ENCODE results near the gene CLIC6. TPM values are rescaled to one million over a fixed set of nuclear protein-coding genes. Genes with fewer than 3 reads are reported as not detected.

The CLIC6 gene
- total RNA-seq, 4 donors from 2014 or later = 3.9 to 23.9 (median 8.0) TPM

DNA sequence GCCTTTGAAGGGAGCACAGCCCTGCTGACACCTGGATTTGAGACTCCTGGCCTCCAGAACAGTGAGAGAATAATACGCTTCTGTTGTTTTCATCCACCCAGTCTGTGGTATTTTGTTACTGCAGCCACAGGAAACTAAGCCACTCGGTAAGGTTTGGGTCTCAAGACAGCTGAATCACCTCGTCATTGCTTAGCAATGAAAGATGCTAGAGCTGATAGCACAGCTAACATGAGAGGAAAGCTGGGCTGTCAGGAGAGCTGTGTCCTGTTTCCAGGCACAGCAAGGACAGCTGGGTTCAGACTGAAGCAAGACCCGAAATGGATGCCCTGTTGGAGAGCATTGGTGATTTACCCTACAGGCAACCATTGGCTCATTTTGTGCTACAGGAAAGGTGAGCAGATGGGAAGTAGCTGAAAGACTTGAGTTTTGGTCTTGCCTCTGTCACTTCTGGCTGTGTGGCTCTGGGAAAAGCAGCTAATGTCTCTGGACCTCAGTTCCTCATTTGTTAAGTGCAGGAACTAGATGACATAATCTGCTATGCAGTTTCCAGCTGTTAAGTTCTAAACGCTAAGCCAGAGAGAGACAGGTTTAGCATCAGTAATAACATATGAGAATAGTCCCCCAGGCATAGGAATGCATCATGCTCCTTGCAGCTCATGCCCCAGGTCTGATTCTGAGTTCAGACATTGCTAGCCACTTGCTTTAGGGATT is 58.0 kb downstream of the CLIC6 start:
- TF ChIP-seq, protein P1, sequence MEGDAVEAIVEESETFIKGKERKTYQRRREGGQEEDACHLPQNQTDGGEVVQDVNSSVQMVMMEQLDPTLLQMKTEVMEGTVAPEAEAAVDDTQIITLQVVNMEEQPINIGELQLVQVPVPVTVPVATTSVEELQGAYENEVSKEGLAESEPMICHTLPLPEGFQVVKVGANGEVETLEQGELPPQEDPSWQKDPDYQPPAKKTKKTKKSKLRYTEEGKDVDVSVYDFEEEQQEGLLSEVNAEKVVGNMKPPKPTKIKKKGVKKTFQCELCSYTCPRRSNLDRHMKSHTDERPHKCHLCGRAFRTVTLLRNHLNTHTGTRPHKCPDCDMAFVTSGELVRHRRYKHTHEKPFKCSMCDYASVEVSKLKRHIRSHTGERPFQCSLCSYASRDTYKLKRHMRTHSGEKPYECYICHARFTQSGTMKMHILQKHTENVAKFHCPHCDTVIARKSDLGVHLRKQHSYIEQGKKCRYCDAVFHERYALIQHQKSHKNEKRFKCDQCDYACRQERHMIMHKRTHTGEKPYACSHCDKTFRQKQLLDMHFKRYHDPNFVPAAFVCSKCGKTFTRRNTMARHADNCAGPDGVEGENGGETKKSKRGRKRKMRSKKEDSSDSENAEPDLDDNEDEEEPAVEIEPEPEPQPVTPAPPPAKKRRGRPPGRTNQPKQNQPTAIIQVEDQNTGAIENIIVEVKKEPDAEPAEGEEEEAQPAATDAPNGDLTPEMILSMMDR (IDR thresholded peaks at IDR 0.05) = no peak
- no peak for TF ChIP-seq POLR2A (IDR thresholded peaks at IDR 0.05)

DNA sequence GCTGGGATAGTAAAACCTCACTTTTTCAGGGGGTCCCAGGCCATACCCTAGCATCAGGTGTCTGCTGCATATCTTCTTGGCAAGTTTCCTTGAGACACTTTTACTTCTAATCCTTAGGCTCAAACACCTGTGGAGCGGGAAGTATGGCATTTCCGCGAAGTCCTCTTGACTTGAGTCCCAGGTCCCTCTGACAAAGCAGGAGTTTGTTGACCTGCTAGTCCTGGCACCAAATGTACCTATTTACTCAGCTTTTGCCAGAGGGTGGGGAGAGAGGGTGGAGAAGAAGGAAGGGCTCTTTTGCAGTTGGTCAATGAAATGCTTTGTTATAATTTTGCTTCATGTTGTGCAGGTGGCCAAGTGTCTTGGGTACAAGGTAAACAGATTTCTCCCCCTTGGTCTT is 59.7 kb downstream of the CLIC6 start:
- H3K4me3 ChIP-seq (replicated peaks in 1 of 3) = no peak overlapping the region
- H3K4me1 ChIP-seq = peaks cover 3 to 18% of the 10 kb centered on the region in 2 donors
- no peak for TF ChIP-seq POLR2A (IDR thresholded peaks at IDR 0.05)
- TF ChIP-seq, protein P1 (IDR thresholded peaks at IDR 0.05) = no peak
- no peak overlapping the region for H3K27ac ChIP-seq
- no peak for DNase-seq
- 87 to 92% methylated on average over 3 of the region's 3 CpGs for WGBS, 2 donors
- no peaks in the 10 kb centered on the region for H3K9me3 ChIP-seq
- no peaks in the 10 kb centered on the region for H3K27me3 ChIP-seq
- H3K36me3 ChIP-seq = no peaks in the 10 kb centered on the region
- intact Hi-C loops (cut with DNase I) = no loop called here

More for the DNA sequence above, 58.0 kb downstream of the CLIC6 start:
- intact Hi-C loops (cut with DNase I) = no loop called here
- Histone ChIP-seq H3K27ac (no peak overlapping the region), H3K9me3 (no peaks in the 10 kb centered on the region), H3K27me3 (no peaks in the 10 kb centered on the region), H3K36me3 (no peaks in the 10 kb centered on the region), H3K4me3 (replicated peaks in 1 of 3) (no peak overlapping the region), H3K4me1 (peaks cover 7 to 30% of the 10 kb centered on the region in 2 donors)
- DNase-seq = no peak
- 64 to 73% methylated on average over 5 of the region's 5 CpGs for WGBS, 2 donors

DNA sequence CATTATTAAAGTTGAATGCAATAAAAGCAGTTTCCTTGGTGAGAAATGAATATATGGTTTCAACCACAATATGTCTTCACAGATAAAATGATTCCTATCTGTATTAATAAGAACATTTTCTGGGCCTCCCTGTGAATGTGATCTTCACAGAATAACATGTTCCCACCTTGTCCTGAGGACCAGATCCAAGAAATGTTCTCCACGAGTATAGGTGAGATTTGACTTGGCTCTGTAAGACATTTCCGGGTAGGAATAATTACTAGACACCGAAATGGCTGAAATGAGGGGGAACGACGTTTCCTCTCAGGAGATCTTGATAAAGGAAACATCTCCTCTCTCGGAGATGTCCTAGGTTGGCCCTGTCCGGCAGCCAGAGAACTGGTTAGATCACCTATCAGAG is 61.4 kb downstream of the CLIC6 start:
- H3K9me3 ChIP-seq = no peaks in the 10 kb centered on the region
- WGBS, 2 donors = 89 to 94% methylated on average over 7 of the region's 7 CpGs
- peaks cover 0 to 1% of the 10 kb centered on the region in 2 donors for H3K4me1 ChIP-seq
- no peak for TF ChIP-seq POLR2A (IDR thresholded peaks at IDR 0.05)
- TF ChIP-seq, protein P1 (IDR thresholded peaks at IDR 0.05) = no peak
- no peaks in the 10 kb centered on the region for H3K36me3 ChIP-seq
- intact Hi-C loops (cut with DNase I) = no loop called here
- H3K27ac ChIP-seq = no peak overlapping the region
- no peak for DNase-seq
- H3K27me3 ChIP-seq = no peaks in the 10 kb centered on the region
- H3K4me3 ChIP-seq (replicated peaks in 1 of 3) = no peak overlapping the region

DNA sequence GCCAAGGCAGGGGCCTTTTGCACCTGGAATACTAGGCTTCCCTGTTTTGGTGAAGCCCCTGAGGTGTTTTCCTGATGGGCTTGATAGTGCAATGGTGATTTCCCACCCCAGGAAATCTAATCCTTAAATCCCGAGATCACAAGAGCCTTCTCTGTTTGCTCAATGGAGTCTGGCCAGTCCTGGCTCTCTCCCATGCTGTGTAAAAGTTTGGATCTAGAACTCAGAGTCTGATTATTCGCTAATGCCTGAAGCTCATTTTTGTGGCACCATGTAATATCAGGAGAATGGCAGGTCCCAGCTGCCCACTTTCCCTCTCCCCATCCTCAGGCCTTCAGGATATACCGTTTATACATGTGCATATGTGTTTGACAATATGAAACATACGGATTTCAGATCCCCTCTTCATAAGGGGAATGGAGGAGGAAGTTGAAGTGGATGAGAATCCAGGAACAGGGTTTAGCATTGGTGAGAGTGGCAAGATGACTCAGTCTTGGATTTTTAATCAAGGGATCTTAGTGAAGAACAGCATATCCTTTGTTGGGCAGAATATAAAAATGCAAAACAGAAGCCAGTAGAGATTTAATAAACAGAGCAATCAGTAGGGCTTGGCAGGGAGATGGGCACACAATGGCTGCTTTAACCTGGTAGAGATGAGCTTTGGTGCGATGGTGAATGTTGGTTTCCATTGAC is 62.1 kb downstream of the CLIC6 start:
- DNase-seq = no peak
- no peaks in the 10 kb centered on the region for H3K27me3 ChIP-seq
- TF ChIP-seq, protein P1 (IDR thresholded peaks at IDR 0.05) = no peak
- TF ChIP-seq POLR2A (IDR thresholded peaks at IDR 0.05) = no peak
- no peak overlapping the region for H3K27ac ChIP-seq
- intact Hi-C loops (cut with DNase I) = no loop called here
- no peaks in the 10 kb centered on the region for H3K4me1 ChIP-seq
- H3K4me3 ChIP-seq (replicated peaks in 1 of 3) = no peak overlapping the region
- H3K9me3 ChIP-seq = no peaks in the 10 kb centered on the region
- WGBS, 2 donors = 76 to 93% methylated on average over 5 of the region's 5 CpGs
- H3K36me3 ChIP-seq = no peaks in the 10 kb centered on the region

DNA sequence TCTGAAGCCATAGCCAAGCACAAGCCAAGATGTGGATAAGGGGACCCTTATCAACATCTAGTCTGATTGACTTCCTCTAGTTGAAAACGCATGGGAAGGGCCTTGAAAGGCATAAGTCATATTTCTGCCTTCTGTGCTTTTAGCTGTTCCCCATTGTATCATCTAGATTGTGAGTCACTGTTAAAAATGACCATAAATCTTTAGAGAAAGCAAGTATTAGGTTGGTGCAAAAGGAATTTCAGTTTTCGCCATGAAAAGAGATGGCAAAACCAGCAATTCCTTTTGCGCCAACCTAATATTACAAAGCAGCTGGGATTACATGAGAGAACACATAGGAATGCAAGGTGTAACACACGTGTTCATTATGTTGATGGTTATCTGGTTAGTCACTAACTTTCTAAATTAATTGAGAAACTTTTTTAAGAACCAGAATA is 63.6 kb downstream of the CLIC6 start:
- no peak overlapping the region for H3K4me3 ChIP-seq (replicated peaks in 1 of 3)
- H3K9me3 ChIP-seq = no peaks in the 10 kb centered on the region
- no peak for DNase-seq
- no peaks in the 10 kb centered on the region for H3K27me3 ChIP-seq
- H3K27ac ChIP-seq = no peak overlapping the region
- no peaks in the 10 kb centered on the region for H3K36me3 ChIP-seq
- no peak for TF ChIP-seq POLR2A (IDR thresholded peaks at IDR 0.05)
- TF ChIP-seq, protein P1 (IDR thresholded peaks at IDR 0.05) = no peak
- WGBS, 2 donors = 88 to 93% methylated on average over 4 of the region's 4 CpGs
- H3K4me1 ChIP-seq = no peaks in the 10 kb centered on the region
- intact Hi-C loops (cut with DNase I) = no loop called here
